Mammary epithelial cell (primary cell): ENCODE data around the gene FSTL3.

Source experiments
- EZH2 ChIP-seq: IDR thresholded peaks from 2 replicates; pipeline ENCODE4 v1.6.1; 2012; ENCODE audit warnings: low read length, inconsistent platforms, borderline replicate concordance
- TF ChIP-seq, protein P1 (sequence below), 2 donors: IDR thresholded peaks in 1 of 2; conservative IDR thresholded peaks in 1 of 2; 2 replicates each; pipeline ENCODE4 v1.5.1; 2011 to 2012; ENCODE audit warnings: inconsistent platforms in 2 of 2, low read length in 2 of 2, mild to moderate bottlenecking in 2 of 2, control low read depth in 1 of 2, low read depth in 1 of 2; ENCODE audit not compliant: insufficient read depth in 1 of 2; ENCODE audit errors: extremely low read depth in 1 of 2

- TF ChIP-seq, protein P1, sequence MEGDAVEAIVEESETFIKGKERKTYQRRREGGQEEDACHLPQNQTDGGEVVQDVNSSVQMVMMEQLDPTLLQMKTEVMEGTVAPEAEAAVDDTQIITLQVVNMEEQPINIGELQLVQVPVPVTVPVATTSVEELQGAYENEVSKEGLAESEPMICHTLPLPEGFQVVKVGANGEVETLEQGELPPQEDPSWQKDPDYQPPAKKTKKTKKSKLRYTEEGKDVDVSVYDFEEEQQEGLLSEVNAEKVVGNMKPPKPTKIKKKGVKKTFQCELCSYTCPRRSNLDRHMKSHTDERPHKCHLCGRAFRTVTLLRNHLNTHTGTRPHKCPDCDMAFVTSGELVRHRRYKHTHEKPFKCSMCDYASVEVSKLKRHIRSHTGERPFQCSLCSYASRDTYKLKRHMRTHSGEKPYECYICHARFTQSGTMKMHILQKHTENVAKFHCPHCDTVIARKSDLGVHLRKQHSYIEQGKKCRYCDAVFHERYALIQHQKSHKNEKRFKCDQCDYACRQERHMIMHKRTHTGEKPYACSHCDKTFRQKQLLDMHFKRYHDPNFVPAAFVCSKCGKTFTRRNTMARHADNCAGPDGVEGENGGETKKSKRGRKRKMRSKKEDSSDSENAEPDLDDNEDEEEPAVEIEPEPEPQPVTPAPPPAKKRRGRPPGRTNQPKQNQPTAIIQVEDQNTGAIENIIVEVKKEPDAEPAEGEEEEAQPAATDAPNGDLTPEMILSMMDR (conservative IDR thresholded peaks at IDR 0.05 in 1 of 2, IDR thresholded peaks at IDR 0.05 in 1 of 2; ENCODE audit: extremely low read depth in 1 of 2, insufficient read depth in 1 of 2, low read depth in 1 of 2, low read length in 2 of 2): no peak
- no peak for TF ChIP-seq EZH2
These were observed 6.6 kb downstream of the FSTL3 start for GRCh38 chr19:682678-683320.
